Subcutaneous abdominal adipose tissue (tissue), 5 donors: ENCODE data around the gene WNK2.

Experiments used
- H3K27ac ChIP-seq: one replicate; pipeline ENCODE4 v1.7.0; 2013; ENCODE audit warnings: low read depth, mild to moderate bottlenecking, inconsistent platforms, low read length, moderate library complexity
- H3K27me3 ChIP-seq, 5 donors: one replicate each; pipeline ENCODE4 v1.7.0; 2013; ENCODE audit warnings: low read length in 5 of 5, inconsistent platforms in 1 of 5; ENCODE audit not compliant: control insufficient read depth in 5 of 5, insufficient read depth in 4 of 5
- H3K36me3 ChIP-seq, 5 donors: one replicate each; pipeline ENCODE4 v1.7.0; 2013; ENCODE audit warnings: low read length in 5 of 5; ENCODE audit not compliant: control insufficient read depth in 5 of 5, insufficient read depth in 5 of 5
- H3K4me1 ChIP-seq, 5 donors: one replicate each; pipeline ENCODE4 v1.7.0; 2013; ENCODE audit warnings: low read length in 5 of 5, mild to moderate bottlenecking in 3 of 5, moderate library complexity in 1 of 5; ENCODE audit not compliant: control insufficient read depth in 5 of 5, insufficient read depth in 5 of 5
- H3K4me3 ChIP-seq, 5 donors: one replicate each; pipeline ENCODE4 v1.7.0; 2013; ENCODE audit warnings: low read length in 5 of 5, low read depth in 1 of 5
- H3K9ac ChIP-seq, 5 donors: one replicate each; pipeline ENCODE4 v1.7.0; 2013; ENCODE audit warnings: low read length in 5 of 5, mild to moderate bottlenecking in 4 of 5, moderate library complexity in 3 of 5
- H3K9me3 ChIP-seq, 5 donors: one replicate each; pipeline ENCODE4 v1.7.0; 2013; ENCODE audit warnings: low read length in 5 of 5; ENCODE audit not compliant: control insufficient read depth in 5 of 5
- donor health status: healthy.
- donor health status: healthy.
- donor health status: healthy.
- donor health status: healthy.
- donor health status: healthy.

The WNK2 gene

GRCh38 chr9:93184432-93185265 is 710 bp downstream of the WNK2 start:
- peaks cover 2 to 14% (median 10%) of the 10 kb centered on the region in 5 donors for H3K4me1 ChIP-seq
- no peak overlapping the region for H3K27ac ChIP-seq
- H3K9me3 ChIP-seq = no peaks in the 10 kb centered on the region
- peak overlapping the region in 4 of 5 donors; percentile 22 to 61 (median 44) for H3K4me3 ChIP-seq
- H3K9ac ChIP-seq = no peak overlapping the region
- peaks cover 22 to 50% (median 40%) of the 10 kb centered on the region in 5 donors for H3K27me3 ChIP-seq
- no peaks in the 10 kb centered on the region for H3K36me3 ChIP-seq

- peaks cover 2 to 14% (median 10%) of the 10 kb centered on the region in 5 donors for H3K4me1 ChIP-seq
- H3K36me3 ChIP-seq = no peaks in the 10 kb centered on the region
- peaks cover 22 to 53% (median 38%) of the 10 kb centered on the region in 5 donors for H3K27me3 ChIP-seq
- no peaks in the 10 kb centered on the region for H3K9me3 ChIP-seq
- no peak overlapping the region for H3K4me3 ChIP-seq
- no peak overlapping the region for H3K27ac ChIP-seq
- no peak overlapping the region for H3K9ac ChIP-seq
These were observed 1.6 kb downstream of the WNK2 start for GRCh38 chr9:93185266-93186214.

- Histone ChIP-seq H3K9me3 (no peaks in the 10 kb centered on the region), H3K27ac (no peak overlapping the region), H3K27me3 (peaks cover 20 to 48% (median 34%) of the 10 kb centered on the region in 5 donors), H3K9ac (no peak overlapping the region), H3K36me3 (no peaks in the 10 kb centered on the region), H3K4me3 (no peak overlapping the region), H3K4me1 (peaks cover 2 to 14% (median 10%) of the 10 kb centered on the region in 5 donors)
These were observed 2.4 kb downstream of the WNK2 start for GRCh38 chr9:93186215-93186945.

- Histone ChIP-seq H3K9ac (no peak overlapping the region), H3K4me3 (no peak overlapping the region), H3K4me1 (peaks cover 2 to 14% (median 10%) of the 10 kb centered on the region in 5 donors), H3K27ac (no peak overlapping the region), H3K36me3 (no peaks in the 10 kb centered on the region), H3K9me3 (no peaks in the 10 kb centered on the region), H3K27me3 (peaks cover 17 to 43% (median 29%) of the 10 kb centered on the region in 5 donors)
These were observed 3.1 kb downstream of the WNK2 start for GRCh38 chr9:93187047-93187446.

GRCh38 chr9:93187574-93187973 is 3.6 kb downstream of the WNK2 start:
- no peak overlapping the region for H3K4me3 ChIP-seq

GRCh38 chr9:93188426-93189368 is 4.8 kb downstream of the WNK2 start:
- no peak overlapping the region for H3K27ac ChIP-seq
- peaks cover 7 to 27% (median 16%) of the 10 kb centered on the region in 5 donors for H3K27me3 ChIP-seq
- peaks cover 0 to 10% (median 6%) of the 10 kb centered on the region in 5 donors for H3K4me1 ChIP-seq
- H3K36me3 ChIP-seq = no peaks in the 10 kb centered on the region
- H3K9ac ChIP-seq = no peak overlapping the region
- no peaks in the 10 kb centered on the region for H3K9me3 ChIP-seq
- no peak overlapping the region for H3K4me3 ChIP-seq

More at GRCh38 chr9:93187574-93187973, 3.6 kb downstream of the WNK2 start:
- H3K36me3 ChIP-seq = no peaks in the 10 kb centered on the region
- no peak overlapping the region for H3K27ac ChIP-seq
- peaks cover 16 to 38% (median 27%) of the 10 kb centered on the region in 5 donors for H3K27me3 ChIP-seq
- no peaks in the 10 kb centered on the region for H3K9me3 ChIP-seq
- peaks cover 0 to 14% (median 10%) of the 10 kb centered on the region in 5 donors for H3K4me1 ChIP-seq
- H3K9ac ChIP-seq = no peak overlapping the region

- no peaks in the 10 kb centered on the region for H3K36me3 ChIP-seq
- H3K27me3 ChIP-seq = peaks cover 6 to 27% (median 15%) of the 10 kb centered on the region in 5 donors
- H3K4me1 ChIP-seq = peaks cover 0 to 3% (median 2%) of the 10 kb centered on the region in 5 donors
- no peaks in the 10 kb centered on the region for H3K9me3 ChIP-seq
- no peak overlapping the region for H3K27ac ChIP-seq
- no peak overlapping the region for H3K4me3 ChIP-seq
- no peak overlapping the region for H3K9ac ChIP-seq
These were observed 5.6 kb downstream of the WNK2 start for GRCh38 chr9:93189369-93190132.

- H3K36me3 ChIP-seq = no peaks in the 10 kb centered on the region
These were observed 6.2 kb downstream of the WNK2 start for GRCh38 chr9:93190133-93190525.

More at GRCh38 chr9:93190133-93190525, 6.2 kb downstream of the WNK2 start:
- Histone ChIP-seq H3K27me3 (peaks cover 5 to 27% (median 15%) of the 10 kb centered on the region in 5 donors), H3K4me3 (no peak overlapping the region), H3K4me1 (no peaks in the 10 kb centered on the region), H3K27ac (no peak overlapping the region), H3K9ac (no peak overlapping the region), H3K9me3 (no peaks in the 10 kb centered on the region)
